Raji (cell line): ENCODE results near the gene PPP2R5D.

Experiments
- POLR2A ChIP-seq: IDR thresholded peaks from 2 replicates; pipeline ENCODE4 v1.6.1; 2011; ENCODE audit warnings: low read depth, low read length, control low read depth; ENCODE audit not compliant: insufficient read depth

PPP2R5D gene

DNA sequence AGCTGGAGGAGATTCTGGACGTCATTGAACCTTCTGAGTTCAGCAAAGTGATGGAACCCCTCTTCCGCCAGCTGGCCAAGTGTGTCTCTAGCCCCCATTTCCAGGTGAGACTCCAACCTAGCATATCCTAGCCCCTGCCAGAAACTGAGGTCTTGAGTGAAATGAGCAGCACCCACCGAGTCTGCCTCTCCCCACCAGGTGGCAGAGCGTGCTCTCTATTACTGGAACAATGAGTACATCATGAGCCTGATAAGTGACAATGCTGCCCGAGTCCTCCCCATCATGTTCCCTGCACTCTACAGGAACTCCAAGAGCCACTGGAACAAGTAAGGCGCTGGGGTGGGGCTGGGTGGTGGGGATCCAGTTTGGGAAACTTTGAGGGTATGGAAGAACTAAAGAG, 24.8 kb downstream of the PPP2R5D start:
- TF ChIP-seq POLR2A: no peak

DNA sequence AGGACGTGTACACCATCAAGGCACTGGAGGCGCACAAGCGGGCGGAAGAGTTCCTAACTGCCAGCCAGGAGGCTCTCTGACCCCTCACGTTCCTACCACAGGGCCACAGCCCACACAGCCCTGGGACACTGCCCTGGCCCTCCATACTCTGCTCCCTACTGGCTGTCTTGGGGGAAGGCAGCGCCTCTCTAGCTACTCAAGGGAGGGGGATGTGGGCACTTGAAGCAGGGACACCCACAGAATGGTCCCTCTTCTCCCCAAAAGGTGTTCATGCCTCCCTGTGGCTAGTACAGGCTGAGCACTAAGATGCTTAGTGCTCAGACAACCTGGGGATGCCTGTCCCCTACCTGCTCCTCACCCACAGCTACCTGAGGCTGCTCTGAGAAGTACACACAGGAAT, 26.8 kb downstream of the PPP2R5D start:
- TF ChIP-seq POLR2A: no peak

DNA sequence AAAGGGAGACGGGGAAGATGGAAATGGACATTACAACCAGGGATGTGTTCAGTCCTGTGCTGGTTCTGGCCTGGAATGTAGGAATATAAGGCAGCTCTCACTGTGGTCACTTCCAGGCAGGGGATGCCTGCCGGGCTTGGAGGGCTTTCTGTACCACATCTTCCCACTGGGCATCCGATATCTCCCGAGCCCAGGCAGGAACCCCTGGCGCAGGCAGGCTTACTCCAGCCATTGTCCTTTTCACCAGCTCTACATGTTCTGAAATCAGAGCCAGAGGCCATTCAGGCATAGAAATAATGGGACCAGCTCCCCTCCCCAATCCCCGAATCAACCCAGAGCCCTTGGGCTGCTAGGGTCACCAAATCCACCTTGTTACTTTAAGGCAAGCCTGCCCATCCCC, 28.0 kb downstream of the PPP2R5D start:
- TF ChIP-seq POLR2A: no peak

DNA sequence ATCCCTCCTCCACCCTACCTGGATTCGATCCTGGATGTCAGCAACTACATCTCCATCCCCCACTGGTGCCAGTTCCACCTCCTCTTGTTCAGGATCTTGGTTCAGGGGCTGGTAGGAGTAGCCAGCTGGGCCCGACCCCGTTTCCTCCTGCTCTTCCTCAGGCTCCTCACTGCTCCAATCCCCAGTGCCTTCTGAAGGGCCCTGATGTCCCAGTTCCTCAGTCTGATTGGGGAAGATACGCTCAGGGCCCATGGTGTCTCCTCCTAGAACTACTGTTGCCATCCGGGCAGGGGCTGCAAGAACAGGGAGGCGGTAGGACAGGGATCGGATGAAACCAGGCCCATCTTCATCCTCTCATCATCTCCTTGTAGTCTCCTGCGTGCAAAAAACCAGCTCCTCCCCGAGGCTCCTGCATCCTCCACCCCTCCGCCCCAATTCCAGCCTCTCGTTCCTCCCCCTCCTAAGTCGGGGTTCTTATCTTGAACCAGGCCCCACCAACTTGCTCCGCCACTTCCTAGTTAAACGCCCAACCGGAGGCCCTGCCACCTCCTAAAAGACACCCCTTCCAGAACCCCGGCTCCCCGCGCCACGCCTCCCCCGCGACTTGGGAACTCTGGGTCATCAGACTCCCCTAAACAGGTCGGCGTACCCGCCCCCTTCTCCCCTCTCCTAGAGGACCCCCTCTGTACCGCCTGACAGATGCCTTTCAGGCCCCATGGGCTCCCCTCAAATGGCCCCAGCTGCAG, 28.9 kb downstream of the PPP2R5D start:
- peak; percentile 0; the same call in 1 of the 2 replicates for TF ChIP-seq POLR2A

DNA sequence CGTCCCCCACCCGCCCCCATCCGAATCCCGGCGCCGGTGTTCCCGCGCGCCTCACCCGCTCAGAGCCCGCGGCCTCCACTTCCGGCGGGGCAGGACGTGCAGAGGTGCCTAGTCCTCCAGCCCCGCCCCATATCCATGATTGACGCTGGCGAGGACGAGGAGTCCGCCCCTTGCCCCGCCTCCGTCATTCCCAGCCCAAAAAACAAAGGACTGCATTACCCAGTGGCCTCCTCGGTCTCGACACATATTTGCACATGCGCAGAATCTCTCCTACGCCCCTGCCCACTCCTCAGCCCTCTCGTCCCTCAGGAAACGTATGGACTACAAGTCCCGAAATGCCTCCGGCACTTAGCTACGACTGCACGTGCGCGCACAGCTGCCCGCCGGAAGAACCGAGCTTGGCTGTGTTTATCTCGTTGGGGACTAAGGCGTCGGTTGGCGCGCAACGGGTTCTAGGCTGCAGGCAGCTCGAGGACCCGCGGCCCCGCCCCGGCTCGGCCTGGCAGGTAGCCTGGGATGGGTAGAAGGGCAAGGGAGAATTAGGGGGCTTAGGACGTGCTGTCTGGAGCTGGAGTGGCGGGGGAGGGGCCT, 29.6 kb downstream of the PPP2R5D start, which contains the start of the genes KLHDC3 and MEA1:
Gene KLHDC3, plus strand, starts transcription at position 407 of the 591 bp plus-strand sequence. CDS start 2,944 bp downstream, outside the sequence.
Gene MEA1, minus strand, starts transcription at position 104 of the 591 bp plus-strand sequence. CDS start 133 bp downstream, outside the sequence.
- peak; percentile 57 for TF ChIP-seq POLR2A

DNA sequence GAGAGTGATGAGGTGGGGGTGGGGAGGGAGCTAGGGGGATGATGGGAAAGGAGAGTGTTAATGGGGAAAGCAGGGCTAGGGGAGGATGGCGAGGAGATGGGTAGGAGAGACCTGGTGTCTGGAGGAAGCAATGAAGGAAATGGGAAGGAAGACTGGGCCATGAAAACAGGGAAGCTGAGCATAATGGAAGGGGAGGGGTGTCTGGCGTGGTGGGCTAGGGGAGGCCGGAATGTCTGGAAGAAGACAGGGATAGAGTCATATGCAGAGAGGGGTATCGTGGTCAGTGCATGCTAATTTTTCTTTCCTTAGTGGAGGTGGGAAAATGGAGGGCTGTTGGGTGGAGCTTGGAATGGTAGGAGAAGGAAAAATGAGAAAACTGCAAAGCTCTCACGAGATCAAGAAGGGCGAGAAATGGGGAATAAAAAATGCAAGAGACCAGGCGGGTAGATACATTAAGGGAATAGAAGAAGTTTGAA, 30.1 kb downstream of the PPP2R5D start:
- TF ChIP-seq POLR2A: no peak; the same call in 1 of the 2 replicates

DNA sequence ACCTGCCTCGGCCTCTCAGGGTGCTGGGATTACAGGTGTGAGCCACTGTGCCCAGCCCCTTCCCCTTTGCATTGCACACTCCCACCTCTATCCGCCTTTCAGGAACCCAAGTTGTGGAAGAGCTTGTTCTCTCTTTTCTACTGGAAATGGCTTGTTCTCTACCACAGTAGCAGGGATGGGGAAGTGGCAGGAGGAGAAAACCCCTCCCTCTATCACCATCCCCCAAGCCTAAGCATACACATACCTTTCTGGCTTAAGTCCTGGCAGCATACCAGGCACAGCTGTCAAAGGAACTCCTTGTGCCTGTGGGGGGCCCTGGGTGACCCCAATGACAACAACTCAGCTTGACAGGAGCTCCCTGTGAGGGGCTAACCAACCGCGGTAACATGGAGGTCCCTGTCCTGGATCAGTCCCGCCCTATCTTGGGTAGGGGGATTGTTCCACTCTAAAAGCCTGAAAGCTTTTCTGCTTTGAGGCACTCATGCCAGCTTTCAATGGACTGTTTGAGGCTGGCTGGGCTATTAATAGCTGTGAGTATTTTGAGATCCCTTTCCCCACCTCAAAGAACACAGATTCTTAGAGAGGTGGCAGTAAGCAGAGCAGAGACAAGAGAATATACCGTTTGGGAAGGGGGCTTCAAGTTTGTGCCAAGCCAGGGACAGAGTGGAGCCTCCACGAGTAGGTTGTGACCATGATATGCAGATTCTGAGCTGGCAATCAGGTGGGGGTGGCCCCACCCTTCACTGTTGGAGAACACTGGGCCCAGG, 32.0 kb downstream of the PPP2R5D start:
- TF ChIP-seq POLR2A: no peak

DNA sequence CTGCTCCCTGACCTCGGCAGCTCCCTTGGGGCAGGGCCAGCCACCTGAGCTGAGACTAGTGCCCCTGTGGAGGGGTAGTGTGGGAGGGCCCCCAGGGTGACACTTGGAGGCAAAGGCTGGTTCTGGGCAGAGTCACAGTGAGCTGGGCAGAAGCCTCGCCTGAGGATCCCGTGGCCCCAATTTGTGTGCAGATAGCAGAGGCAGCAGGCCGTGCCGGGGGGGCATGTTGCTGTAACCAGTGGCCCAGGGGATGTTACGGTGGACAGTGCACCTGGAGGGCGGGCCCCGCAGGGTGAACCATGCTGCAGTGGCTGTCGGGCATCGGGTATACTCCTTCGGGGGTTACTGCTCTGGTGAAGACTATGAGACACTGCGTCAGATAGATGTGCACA, 32.6 kb downstream of the PPP2R5D start:
- TF ChIP-seq POLR2A: no peak

DNA sequence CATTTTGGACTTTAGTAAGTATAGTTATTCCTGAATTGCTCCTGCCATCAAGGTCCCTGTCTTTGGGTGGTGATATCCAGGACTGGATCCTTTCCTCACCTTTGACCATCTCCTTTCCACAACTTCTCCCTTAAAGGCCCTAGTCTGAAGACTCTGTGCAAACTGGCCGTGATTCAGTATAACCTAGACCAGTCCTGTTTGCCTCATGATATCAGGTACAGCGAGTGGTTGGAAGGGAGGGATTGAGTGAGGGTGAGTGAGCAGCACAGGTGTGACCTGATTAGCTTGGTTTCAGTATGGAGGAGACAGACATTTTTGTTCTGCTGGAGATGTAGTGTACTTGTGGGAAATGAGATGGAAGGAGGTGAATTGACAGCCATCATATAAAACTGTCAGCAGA, 34.8 kb downstream of the PPP2R5D start:
- no peak for TF ChIP-seq POLR2A

DNA sequence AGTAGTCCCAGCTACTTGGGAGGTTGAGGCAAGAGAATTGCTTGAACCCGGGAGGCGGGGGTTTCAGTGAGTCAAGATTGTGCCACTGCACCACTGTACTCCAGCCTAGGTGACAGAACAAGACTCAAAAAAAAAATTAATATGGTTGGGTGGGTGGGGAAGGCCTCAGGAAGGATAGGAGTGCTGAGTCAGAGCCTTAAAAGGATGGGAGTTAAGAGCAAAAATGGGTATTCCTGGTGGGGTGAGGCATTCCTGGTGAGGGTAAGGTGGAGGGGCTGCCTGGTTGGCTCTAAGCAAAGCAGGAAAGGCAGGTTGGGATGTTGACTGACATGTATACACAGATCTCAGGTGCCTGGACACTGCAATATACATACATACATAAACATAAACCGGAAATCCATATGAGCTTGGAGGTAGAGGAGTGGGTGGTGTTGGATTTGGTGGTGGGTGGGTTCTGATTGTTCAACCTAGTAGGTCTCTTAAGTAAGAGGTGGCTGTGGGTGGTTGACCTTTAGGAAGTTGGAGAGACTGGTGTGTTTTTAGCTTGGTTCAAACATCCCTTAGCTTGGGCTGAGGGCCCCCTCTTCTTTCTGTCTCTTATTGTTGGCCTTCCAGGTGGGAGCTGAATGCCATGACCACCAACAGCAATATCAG, 35.8 kb downstream of the PPP2R5D start:
- TF ChIP-seq POLR2A: no peak

DNA sequence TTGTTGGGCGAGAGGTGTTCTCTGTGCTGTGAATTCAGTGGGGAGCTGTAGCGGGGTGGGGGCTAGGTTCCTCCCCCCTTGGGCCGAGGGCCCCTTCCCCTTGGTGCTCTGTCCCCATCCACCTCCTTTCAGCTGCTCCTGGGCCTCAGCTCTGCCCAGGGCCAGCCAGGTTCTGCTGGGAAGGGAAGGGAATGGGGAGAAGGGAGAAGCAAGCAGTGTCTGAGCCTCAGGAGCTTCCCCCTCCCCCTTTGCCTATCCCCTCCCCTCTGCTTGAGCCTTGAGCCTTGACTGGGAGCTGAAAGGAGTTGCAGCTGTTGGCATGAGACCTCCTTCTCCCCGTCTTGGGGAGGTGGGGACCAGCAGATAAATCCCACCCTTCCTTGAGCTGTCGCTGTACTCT, 36.5 kb downstream of the PPP2R5D start:
- TF ChIP-seq POLR2A: no peak

DNA sequence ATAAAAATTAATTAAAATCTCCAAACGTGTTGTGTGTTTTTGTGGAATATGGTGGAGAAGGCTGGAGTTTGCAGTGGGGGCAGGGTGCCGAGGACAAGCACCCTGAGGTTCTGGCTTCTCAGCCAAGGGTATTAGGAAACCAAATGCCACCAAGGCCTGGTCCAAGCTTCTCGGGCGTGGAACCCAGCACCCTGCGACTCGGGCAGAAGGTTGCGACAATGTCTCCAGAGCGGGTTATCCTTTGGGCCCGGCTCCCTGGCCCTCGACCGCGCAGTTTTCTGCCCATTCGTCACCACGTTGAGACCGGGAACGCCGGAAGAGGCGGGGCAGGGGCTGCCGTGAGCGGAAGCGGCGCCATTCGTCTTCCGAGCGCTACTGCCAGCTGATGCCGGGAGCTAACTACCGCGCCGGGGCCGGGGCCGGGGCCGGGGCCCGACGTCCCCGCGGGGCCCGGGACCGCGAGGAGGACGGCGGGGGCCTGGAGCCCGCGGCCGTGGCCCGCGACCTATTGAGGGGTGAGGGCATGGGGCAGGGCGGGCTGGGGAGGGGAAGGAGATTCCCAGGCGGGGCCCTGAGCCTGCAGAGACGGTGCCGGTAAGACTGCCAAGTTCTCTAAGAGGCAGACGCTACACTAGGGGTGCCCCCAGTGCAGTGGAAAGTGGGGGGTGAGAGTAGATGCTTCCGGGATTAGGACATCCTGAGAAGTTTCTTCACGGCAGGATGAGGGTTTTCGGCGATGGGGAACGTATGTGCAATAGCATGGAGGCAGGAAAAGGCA, 37.1 kb downstream of the PPP2R5D start, which contains the start of gene RRP36:
Gene RRP36, plus strand, starts transcription at position 354 of the 778 bp plus-strand sequence. Its CDS starts 32 bp downstream, at position 386.
- peak; percentile 73 for TF ChIP-seq POLR2A

DNA sequence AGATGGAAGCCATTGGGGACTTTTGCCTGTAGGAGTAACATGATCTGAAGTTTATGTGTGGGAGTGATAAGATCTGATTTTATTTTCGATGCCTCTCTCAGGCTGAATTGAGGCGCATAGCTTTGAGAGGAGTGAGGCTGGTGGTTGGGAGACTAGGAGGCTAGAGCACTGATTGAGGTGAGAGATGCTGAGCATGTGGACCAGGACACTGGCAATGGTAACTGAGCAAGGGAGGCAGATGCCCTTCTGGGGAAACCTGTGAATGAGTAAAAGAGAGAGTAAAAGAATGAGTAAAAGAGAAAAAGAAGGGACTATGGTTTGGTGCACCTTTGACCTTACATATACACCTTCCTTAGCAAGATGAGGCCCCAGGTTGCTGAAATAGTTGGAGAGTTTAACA, 40.1 kb downstream of the PPP2R5D start:
- TF ChIP-seq POLR2A: no peak

DNA sequence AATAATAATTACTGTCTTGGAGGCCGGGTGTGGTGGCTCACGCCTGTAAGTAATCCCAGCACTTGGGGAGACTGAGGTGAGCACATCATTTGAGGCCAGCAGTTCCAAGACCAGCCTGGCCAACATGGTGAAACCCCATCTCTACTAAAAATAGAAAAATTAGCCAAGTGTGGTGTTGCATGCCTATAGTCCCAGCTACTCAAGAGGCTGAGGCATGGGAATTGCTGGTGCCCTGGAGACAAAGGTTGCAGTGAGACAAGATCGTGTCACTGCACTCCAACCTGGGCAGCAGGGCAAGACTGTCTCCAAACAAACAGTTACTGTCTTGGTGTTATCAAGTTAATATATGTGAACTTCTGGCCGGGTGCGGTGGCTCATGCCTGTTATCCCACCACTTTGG, 42.0 kb downstream of the PPP2R5D start:
- TF ChIP-seq POLR2A: no peak
